PFSK-1 (cell line): ENCODE results near the gene ZBTB16.

ENCODE experiments used
- FOXP2 ChIP-seq: optimal IDR thresholded peaks from 2 replicates; pipeline ENCODE3; 2011; ENCODE audit warnings: borderline replicate concordance, control low read depth, inconsistent platforms; ENCODE audit not compliant: insufficient read depth; ENCODE audit errors: extremely low read length, extremely low read depth
- POLR2AphosphoS5 ChIP-seq: IDR thresholded peaks from 2 replicates; pipeline ENCODE4 v1.6.1; 2012; ENCODE audit warnings: low read depth, mild to moderate bottlenecking, control low read depth, low read length, moderate library complexity
- REST ChIP-seq, 2 experiments: IDR thresholded peaks; 2 replicates each; pipeline versions ENCODE4 v1.6.1 to v1.8.0; 2011 to 2012; ENCODE audit warnings: low read depth in 2 of 2, low read length in 2 of 2, control low read depth in 1 of 2, inconsistent platforms in 1 of 2, mild to moderate bottlenecking in 1 of 2, moderate library complexity in 1 of 2; ENCODE audit not compliant: insufficient read depth in 1 of 2
- SIN3A ChIP-seq: IDR thresholded peaks from 2 replicates; pipeline ENCODE4 v1.6.1; 2012; ENCODE audit warnings: mild to moderate bottlenecking, low read length, moderate library complexity, borderline replicate concordance; ENCODE audit not compliant: insufficient read depth
- TAF1 ChIP-seq: IDR thresholded peaks from 2 replicates; pipeline ENCODE4 v1.6.1; 2012; ENCODE audit warnings: low read length, control low read depth, borderline replicate concordance; ENCODE audit not compliant: insufficient read depth

GRCh38 chr11:114106986-114107385 is 47.5 kb downstream of the ZBTB16 start:
- TF ChIP-seq POLR2AphosphoS5 (no peak), REST (IDR thresholded peaks at IDR 0.05; ENCODE audit: insufficient read depth in 1 of 2, low read depth in 2 of 2, low read length in 2 of 2) (no peak), SIN3A (no peak), TAF1 (no peak), FOXP2 (no peak)
